CD4-positive, alpha-beta T cell treated with Interleukin-21 for 1 hour (primary cell): ENCODE data around the gene TRIM63.

ENCODE experiments used
- DNase-seq: peaks from one replicate; pipeline ENCODE4 v3.0.0-alpha.2; 2020

The TRIM63 gene

DNA sequence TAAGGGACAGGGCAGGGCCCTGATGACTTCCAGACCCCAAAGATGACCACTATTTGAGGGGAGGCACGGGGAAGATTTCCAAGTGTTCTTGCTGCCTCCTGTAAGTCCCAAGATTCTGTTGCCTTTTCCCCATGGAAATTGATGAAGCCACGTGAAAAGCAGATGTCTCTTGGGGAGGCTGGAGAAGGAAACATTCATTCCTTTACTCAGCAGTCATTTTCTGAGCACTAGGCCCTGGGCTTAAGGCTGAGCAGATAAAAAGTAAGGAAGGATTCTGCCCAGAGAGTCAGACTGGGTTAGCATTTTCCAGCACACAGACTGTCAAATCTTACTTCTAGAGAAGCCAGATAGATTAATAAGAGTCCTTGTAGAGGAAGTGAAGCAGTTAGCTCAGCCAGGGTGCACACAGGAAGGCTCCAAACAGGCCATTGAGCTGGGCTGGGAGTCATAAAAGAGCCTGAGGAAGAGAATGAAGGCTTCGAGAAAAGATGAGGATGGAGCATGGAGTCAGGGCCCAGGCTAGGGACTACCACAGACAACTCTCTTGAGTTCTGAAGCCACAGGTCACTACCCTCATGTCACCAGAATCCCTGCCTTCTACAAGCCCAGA is 35.7 kb downstream of the TRIM63 start:
- no peak for DNase-seq

DNA sequence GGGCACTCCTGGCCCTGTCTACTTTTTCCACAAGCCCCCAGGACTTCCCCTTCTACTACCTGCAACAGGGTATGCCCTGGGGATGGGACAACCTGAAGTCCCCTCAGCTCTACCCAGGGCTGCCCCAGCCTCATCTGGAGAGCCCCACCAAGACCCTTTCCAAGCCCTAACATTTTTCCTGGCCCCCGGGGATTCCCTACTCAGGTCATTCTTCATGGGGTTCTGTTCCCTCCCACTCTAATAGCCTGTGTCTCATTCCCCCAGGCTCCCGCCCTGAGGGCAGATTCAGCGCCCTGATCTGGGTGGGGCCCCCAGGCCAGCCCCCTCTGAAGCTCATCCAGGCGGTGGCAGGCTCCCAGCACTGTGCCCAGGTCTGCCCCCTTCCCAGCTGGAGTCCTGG is 36.2 kb downstream of the TRIM63 start:
- DNase-seq: no peak

DNA sequence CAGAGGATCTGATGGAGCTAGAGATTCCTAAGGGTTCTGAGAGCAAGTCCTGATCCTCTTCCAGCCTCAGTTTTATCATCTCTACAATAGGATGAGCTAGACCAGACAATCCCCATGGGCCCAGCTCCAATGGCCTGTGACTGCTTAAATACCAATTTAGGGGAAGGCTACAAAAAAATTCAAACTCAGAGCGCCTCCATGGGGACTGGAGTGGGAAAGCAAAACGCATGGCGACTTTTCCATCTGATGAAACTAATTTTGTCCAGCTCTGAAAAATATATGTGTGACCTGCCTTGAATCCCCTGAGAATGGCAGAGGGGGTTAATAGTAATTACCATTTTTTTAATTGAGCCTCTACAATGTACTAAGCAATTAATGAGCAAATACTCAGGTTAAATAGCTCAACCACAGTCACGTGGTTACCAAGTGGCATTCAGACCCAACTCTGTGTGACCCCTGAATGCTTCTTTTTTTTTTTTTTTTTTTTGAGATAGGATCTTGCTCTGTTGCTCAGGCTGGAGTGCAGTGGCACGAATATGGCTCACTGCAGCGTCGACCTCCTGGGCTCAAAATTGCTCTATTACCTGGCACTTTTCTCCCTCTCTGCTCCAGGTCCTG is 37.5 kb downstream of the TRIM63 start:
- DNase-seq: no peak

DNA sequence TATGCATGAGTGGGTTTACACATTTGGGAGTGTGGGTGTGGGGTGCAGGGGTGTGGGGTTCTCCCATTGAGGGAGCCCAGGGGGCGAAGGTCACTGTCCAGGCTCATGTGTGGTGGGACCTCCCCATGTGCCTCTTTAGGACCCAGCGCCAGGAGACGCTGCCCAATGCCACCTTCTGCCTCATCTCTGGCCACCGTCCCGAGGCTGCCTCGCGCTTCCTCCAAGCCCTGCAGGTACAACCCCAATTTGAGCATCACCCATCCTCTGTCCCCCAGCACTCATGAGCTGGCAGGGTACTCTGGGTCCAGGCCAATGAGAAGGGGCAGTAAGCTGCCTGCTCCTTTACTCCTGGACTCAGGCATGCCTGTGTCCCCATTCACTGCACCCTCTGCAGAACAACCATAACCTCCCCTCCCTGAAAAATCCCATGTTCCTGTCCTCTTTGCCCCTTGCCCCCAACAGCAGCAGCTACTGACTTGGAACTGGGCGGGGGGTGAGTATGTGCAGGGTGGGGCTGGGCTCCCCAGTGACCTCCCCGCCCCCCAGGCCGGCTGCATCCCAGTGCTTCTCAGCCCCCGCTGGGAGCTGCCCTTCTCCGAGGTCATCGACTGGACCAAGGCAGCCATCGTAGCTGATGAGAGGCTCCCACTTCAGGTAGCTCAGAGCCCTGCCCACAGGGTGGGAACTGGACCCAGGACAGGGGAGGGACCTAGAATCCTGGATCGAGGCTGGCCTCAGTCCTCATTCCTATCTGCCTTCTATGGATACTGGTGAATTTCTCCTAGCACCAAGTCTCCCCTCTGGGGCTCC is 38.2 kb downstream of the TRIM63 start:
- no peak for DNase-seq

DNA sequence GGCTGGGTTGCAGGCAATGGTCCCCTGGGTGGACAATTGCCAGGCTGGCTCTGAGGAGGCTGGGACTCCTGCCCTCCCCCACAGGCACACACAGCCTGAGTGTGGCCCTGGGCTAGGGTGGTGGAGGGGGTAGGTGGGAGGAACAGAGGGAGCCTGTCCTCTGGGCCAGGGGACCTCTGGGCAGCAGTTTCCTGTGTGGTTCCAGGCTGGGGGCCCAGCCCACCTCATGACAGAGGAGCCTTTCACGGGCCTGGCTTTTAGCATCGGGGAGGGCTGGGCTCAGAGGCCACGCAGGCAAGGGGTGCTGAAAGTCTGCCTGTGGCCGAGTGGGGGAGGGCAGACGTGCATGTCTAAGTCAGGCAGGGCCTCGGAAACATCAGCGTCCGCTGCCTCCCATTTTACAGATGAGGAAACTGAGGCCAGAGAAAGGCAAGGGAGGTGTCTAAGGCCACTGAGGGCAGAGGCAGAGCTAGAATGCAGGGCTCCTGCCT is 38.9 kb downstream of the TRIM63 start:
- no peak for DNase-seq

DNA sequence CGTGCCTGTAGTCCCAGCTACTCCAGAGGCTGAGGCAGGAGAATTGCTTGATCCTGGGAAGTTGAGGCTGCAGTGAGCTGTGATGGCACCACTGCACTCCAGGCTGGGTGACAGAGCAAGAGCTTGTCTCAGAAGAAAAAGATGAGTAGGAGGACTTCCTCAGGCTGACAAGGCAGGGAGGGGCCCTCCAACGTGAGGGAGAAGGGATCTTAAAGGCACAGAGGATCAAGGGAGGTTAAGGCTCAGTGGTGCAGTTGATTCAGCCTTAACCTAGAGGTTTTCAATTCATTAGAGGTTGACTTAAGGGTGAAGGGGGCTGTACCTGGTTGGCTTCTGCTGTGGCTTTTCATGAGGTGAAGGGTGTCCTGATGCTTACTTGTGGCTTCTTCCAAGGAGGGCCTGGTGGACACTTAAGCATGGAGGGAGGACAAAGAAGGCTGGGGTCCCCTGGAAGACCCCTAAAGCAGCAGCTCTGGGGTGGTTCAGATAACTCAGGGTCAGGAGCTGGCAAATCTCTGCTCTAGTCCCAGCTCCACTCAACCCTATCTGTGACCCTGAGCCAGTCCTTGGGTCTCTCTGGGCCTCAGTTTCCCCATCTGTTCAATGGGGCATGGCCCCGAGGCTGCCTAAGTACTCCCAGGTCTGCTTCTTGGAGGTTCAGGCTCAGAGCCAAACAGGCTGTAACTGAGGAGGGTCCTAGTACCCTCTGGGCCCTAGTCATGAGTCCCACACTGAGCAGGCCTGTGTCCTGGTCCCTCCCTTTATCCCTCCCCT is 39.5 kb downstream of the TRIM63 start:
- no peak for DNase-seq

DNA sequence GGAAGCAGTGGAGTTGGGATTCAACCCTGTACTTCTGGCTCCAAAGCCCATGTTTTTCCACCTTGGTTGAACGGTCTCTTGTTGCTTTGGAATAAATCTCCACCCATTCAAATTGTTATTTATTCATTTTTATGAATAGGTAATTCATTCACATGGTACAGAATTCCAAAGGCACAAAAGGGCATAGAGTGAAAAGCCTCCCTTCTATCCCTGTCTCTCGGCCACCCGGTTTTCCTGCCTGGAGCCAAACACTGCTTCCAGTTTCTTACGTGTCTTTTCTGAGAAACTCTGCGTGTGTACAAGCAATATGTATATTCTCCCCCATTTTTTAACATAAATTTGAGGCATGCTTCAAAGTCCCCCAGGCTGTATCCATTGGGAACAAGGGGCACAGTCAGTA is 41.9 kb downstream of the TRIM63 start:
- no peak for DNase-seq

DNA sequence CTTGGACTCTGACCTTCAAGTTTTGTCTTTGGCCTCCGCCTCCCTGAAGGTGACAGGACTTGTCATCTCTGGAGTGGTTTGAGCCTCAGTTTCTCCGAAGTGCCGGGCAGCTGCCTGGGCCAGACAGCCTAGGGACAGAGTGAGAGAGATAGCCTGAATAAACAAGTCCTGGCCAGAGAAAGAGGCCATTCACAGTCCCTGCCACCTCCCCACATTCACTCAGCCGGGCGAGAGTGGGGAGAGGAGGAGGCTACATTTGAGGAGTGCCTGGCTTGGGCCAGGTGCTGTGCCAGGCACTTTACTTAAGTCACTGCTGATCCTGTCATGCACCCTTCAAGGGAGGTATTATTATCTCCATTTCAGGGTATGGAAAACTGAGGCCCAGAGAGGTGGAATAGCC is 42.4 kb downstream of the TRIM63 start:
- DNase-seq: no peak

DNA sequence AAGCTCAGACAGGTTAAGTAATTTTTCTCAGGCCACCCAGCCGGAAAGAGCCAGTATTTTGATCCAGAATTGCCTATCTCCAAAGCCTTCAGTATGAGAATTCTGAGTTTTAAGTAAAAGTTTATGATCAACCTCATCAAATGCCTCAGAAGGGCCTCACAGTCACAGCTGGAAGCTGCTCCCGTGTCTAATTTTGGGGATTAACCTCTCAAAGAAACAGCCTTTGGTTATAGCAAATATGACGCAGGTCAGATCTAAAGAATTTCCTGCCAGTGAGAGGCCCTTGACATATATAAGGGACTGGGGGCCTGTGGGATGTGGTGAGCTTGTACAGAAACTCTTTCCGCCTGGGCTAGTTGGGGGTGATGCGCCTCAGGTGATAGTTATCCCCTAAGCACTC is 43.6 kb downstream of the TRIM63 start:
- no peak for DNase-seq

DNA sequence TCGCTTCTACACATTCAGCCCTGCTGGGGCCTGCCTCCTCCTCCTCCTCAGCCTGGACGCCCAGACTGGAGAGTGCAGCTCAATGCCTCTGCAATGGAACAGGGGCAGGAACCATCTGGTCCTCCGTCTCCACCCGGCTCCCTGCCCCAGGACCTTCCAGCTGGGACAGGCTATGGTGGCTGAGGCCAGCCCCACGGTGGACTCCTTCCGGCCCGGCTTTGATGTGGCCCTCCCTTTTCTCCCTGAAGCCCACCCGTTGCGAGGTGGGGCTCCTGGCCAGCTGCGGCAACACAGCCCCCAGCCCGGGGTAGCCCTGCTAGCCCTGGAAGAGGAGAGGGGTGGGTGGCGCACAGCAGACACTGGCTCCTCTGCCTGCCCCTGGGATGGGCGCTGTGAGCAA is 44.4 kb downstream of the TRIM63 start:
- DNase-seq: no peak

DNA sequence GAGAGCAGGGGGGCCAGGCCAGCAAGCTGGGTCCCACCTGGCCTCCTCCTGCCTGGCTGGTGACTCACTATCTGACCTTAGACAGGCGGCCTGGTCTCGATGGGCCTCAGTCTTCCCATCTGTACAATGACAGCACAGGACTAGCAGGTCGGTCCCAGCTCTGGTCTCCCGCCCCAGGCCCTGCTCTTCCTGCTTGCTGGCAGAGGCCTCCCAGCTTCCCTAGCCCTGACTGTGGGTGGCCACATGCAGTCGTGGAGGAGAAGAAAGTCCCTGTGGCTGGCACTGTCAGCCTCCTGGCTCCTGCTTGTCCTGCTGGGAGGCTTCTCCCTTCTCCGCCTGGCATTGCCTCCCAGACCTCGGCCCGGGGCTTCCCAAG is 45.0 kb downstream of the TRIM63 start:
- no peak for DNase-seq

DNA sequence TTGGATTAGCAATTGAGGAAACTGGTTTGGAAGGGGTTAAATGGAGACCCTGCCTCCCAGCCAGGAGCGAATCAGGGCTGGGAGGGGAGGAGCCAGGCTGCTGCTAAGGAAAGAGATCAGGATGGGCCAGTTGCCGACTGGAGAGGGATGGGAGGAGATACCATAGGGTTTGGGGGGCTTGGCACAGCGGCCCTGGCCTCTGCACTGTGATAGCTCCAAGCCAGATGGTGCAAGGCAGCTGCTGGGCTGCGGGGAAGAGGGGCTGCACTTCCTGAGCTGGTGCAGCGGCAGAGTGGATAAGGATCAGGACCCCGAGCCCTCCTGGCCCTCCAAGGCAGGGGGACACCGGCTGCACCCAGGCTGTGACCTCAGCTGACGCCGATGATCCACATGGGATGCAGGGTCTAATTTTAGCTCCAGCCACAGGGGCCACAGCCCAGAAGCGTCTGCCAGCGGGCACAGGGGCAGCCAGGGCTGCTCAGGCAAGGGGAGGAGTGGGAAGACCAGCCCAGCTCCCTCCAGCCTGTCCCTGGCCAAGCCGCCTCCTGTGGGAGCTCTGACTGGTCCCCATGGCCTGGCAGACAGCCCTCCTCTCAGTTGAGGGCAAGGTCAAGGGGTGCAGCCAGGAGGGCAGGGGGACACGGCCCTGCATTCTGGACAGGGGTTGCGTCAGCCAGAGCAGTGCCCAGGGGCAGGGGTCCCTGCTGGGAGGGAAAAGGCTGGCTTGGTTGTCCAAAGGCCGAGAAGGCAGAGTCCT is 45.6 kb downstream of the TRIM63 start, which contains the start of gene EXTL1:
Gene EXTL1 (plus strand): TSS at position 129 of the 757 bp plus-strand sequence. CDS start 872 bp downstream, outside the sequence.
- DNase-seq: no peak

DNA sequence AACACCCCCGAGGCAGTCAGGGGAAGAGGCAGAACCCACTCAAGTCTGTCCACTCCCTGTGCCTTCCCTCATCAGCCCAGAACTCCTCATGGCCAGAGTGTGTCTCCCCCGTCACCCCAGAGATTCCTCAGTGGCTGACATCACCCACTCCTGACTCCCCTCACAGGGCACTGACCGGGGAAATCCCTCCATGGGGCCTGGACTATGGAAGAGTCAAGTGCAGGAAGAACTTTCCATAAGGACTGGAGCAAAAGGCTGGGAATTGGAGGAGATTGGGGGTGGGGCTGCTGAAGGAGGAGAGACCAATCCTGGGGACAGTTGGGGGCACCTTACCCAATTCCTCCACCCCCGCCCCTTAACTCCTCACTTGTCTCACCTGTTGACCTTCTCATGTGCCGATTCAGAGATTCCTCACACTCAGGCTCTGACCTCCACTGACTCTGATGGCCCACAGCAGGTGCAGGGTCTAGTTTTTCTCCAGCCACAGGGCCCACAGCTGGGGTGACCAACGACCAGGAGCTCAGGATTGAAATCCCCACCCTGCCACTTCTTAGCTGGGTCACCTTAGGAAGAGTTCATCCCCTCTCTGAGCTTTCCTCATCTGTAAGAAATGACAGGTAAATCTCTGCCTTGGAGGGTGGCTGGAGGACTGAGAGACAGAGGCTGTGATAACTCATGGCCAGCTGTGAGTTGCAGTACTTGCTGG is 46.3 kb downstream of the TRIM63 start:
- DNase-seq: no peak

DNA sequence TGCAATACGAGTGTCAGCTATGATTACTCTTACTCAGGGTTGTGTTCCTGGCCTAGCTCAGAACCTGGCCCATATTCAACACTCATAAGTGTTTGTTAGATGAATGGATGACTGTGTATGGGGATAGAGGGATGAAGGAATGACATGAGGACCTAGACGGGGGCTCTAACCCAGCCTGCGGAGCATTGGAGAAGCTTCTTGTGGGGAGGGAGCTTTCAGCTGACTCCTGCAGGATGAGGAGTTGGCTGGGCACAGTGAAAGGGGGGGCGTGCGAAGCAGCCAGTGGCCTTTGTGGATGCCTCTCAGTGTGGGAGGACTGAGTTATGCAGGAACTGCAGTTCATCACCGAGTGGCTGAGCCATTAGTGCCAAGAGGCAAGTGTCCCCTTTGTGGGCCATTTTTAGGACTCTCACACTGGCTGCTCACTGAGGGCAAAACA is 47.1 kb downstream of the TRIM63 start:
- DNase-seq: no peak

DNA sequence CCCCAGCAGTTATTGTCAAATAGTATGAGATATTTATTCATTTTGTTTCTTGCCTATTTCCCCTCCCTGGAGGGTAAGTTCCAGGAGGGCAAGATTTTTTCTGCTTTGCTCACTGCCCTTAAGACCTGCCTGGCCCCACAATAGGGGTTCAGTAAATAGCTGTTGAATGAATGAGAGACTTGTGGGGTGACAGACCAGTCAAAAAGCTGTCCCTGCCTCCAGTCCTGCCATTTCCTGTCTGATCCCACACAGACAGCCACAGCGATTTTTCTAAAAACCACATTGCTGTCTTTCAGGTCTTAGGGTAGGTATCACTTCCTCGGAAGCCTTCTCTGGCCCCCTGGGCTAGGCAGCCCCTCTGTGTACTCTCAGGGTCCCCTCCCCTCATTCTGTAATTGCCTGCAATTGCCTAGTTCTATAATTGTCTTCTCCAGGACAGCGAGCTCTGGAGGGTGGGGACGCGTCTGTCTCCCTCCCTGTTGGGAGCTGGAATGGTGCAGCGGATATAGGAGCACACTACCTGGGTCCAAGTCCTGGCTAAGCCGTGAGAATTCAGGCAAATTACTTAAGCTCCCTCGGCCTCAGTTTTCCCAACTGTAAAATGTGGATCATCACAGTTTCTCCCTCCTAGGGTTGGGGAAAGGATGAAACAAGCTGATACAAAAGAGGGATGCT is 47.7 kb downstream of the TRIM63 start:
- no peak for DNase-seq

DNA sequence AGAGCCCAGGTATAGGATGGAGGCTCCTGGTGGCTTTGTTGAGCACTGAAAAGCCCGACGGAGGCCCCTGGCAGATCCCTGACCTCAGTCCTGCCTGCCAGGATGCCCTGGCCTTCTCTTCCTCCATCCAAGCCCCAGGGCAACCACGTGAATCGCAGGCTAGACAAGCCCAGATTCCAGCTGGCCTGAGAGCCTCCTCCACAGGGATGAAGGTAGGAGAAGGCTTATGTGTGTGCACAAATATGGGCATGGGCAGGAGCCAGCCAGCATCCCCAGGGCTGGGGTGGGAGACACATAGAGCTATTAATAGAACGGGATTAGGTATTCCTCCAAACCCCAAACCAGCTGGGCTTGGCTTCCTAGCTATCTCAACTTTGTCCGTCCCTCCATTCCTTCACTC is 49.8 kb downstream of the TRIM63 start:
- no peak for DNase-seq

DNA sequence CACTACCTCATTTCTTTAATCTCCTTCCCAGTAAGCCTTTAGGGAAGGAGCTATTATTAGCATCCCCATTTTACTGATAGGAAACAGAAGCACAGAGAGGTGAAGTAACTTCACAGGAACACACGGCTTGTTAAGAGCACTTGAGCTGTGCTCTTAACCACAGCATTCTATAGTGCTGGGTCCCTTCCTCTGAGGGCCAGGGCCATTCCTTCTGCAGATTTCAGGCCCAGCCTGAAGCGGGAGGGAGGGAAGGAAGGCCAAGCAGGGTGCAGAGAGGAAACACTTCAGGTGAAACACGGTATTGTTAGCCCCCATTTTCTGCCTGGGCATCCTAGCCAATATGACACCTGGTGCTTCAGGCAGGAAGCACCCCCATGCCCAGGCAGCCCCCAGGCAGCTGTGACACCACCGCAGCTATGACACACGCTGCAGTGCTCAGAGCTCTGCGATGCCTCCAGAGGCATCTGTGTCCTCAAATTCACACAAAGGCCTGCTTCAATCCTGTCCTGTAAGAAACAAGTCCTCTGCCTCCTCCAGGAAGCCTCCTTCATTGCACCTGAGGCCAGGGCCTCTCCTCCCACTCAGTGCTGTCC is 50.4 kb downstream of the TRIM63 start:
- no peak for DNase-seq

DNA sequence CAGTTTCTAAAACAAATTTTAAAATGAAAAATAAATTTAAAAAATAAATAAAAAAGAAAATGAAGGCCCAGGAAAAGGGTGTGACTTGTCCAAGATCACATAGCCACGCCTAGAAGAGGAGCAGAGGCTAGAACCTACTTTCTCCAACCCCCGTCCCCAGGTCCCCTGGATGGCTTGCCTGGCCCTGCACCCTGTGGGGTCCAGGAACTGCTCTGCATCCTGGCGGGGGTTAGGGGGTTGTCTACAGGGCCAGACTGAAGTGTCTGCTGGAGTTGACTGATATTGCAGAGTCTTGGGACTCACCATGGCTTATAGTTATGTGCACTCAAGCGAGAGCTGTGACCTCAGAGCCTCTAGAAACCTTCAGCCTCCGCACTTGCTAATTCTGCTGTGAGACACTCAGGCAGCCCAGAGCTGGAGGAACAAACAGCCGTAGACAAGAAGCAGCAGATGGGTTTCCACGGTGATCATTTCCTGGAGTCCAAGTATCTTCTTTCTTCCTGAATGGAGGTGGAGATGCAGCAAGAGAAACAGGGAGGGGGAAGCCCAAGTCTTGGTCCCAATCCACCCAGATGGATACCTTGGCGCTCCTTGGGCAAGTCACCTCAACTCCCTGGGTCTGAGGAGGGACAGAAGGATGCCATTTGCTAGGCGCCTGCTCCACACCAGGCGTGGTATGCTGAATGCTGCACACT is 51.0 kb downstream of the TRIM63 start:
- no peak for DNase-seq

DNA sequence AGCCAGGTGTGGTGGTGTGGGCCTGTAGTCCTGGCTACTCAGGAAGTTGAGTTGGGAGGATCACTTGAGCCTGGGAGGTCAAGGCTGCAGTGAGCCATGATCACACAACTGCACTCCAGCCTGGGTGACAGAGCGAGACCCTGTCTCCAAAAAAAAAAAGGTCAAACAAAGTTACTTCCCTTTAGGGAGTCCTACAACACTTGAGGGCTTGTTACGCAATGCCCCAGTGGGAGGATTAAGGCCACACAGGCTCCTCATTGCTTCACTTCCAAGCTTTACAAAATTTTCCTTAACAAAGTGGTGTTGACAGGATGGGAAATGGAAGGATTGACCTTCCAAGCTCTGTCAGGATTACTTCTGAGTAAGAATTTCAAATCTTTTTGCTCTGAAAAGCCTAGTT is 52.1 kb downstream of the TRIM63 start:
- DNase-seq: no peak

DNA sequence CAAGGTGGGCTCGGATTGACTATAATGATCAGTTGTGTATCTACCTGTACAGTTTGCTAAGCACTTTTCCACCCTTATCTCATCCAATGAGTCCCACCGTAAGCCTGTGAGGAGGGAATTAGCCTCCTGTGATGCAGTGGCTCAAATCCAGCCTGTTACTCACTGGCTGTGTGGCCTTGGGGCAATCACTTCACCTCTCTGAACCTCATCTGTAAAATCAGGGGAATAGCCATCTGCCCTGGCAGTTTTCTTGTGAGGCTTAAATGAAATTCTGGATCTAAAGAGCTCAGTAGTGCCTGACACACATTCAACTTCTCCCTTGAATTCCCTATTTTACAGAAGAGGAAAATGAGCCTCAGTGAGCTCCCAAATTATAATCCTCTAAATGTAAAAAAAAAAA is 53.3 kb downstream of the TRIM63 start:
- no peak for DNase-seq
